B cell (primary cell): ENCODE data around the gene THAP4. TPM values are rescaled to one million over a fixed set of nuclear protein-coding genes. Genes with fewer than 3 reads are reported as not detected.
"Not testable (repeated sequence)": the region's sequence is repeated elsewhere in the genome, so short reads cannot be mapped to it uniquely, and the experiment has no call there.

Experiments
- ATAC-seq: fragments of 200-7000 bp; cut with Tn5 transposase; one replicate; pipeline ENCODE4 v1.10.0; 2021; ENCODE audit warnings: low read depth, mild to moderate bottlenecking, moderate number of reproducible peaks, moderate library complexity
- CTCF ChIA-PET: fragments of 350-600 bp; sonication (Branson Sonifier 250); formaldehyde crosslinking; loops from one replicate; lab custom pipeline; 2021; ENCODE audit warnings: antibody characterized with exemption, inconsistent platforms; lab: Charles Lee
- POLR2A ChIA-PET: fragments of 350-600 bp; sonication (Branson Sonifier 250); formaldehyde crosslinking; loops from one replicate; lab custom pipeline; 2021; ENCODE audit warnings: antibody characterized with exemption; lab: Charles Lee
- DNase-seq: peaks from one replicate; pipeline ENCODE4 v3.0.0; 2013
- H2AFZ ChIP-seq: 2 replicates; pipeline ENCODE4 v1.6.1; 2012; ENCODE audit warnings: mild to moderate bottlenecking, low read depth, low read length; ENCODE audit not compliant: insufficient read depth, poor library complexity, severe bottlenecking
- H3K27ac ChIP-seq, 2 donors: 1 replicate in 1 of 2; 2 replicates in 1 of 2; pipeline ENCODE4 v1.5.1; 2012 to 2013; ENCODE audit warnings: low read length in 2 of 2, mild to moderate bottlenecking in 2 of 2, moderate library complexity in 1 of 2
- H3K27me3 ChIP-seq, 4 experiments: fragments of 200-600 bp in 1 of 4; sonication (generic) in 1 of 4; replicated peaks in 1 of 4; 1 replicate in 2 of 4; 2 replicates in 2 of 4; pipeline versions ENCODE4 v1.6.1 to v1.7.0; 2013 to 2016; ENCODE audit warnings: low read length in 3 of 4, mild to moderate bottlenecking in 2 of 4, mixed read lengths in 1 of 4, moderate library complexity in 1 of 4; ENCODE audit not compliant: insufficient read depth in 4 of 4, control insufficient read depth in 3 of 4; ENCODE audit errors: control extremely low read depth in 1 of 4
- H3K36me3 ChIP-seq, 2 experiments: replicated peaks in 1 of 2; 1 replicate in 1 of 2; 2 replicates in 1 of 2; pipeline versions ENCODE4 v1.6.1 to v1.7.1; 2013; ENCODE audit warnings: low read length in 1 of 2; ENCODE audit not compliant: insufficient read depth in 2 of 2, control insufficient read depth in 1 of 2; ENCODE audit errors: control extremely low read depth in 1 of 2, extremely low read depth in 1 of 2
- H3K4me1 ChIP-seq, 2 donors: fragments of 200-600 bp in 1 of 2; sonication (generic) in 1 of 2; 1 replicate in 1 of 2; 2 replicates in 1 of 2; pipeline versions ENCODE4 v1.5.1 to v1.6.1; 2013 to 2017; ENCODE audit warnings: low read length in 2 of 2; ENCODE audit not compliant: control insufficient read depth in 2 of 2, insufficient read depth in 2 of 2
- H3K4me2 ChIP-seq: replicated peaks from 2 replicates; pipeline ENCODE3; 2012; ENCODE audit warnings: mild to moderate bottlenecking, low read depth, low read length; ENCODE audit not compliant: poor library complexity, severe bottlenecking
- H3K4me3 ChIP-seq, 5 experiments: fragments of 200-600 bp in 1 of 5; sonication (generic) in 1 of 5; 1 replicate in 3 of 5; 2 replicates in 2 of 5; pipeline versions ENCODE4 v1.5.1 to v1.7.0; 2011 to 2016; ENCODE audit warnings: low read length in 4 of 5, mild to moderate bottlenecking in 4 of 5, low read depth in 2 of 5, control low read depth in 1 of 5, moderate library complexity in 1 of 5; ENCODE audit not compliant: insufficient read depth in 1 of 5; ENCODE audit errors: control extremely low read depth in 1 of 5, extremely low read depth in 1 of 5
- H3K79me2 ChIP-seq: fragments of 200-600 bp; sonication (generic); one replicate; pipeline ENCODE4 v1.6.0; 2016; ENCODE audit warnings: low read length; ENCODE audit not compliant: control insufficient read depth, insufficient read depth
- H3K9ac ChIP-seq: fragments of 200-600 bp; sonication (generic); 2 replicates; pipeline ENCODE4 v1.6.1; 2017; ENCODE audit warnings: mild to moderate bottlenecking, low read length, moderate library complexity
- H3K9me3 ChIP-seq, 3 donors: one replicate each; pipeline versions ENCODE4 v1.6.1 to v1.7.1; 2013; ENCODE audit warnings: low read length in 2 of 3; ENCODE audit not compliant: control insufficient read depth in 2 of 3, insufficient read depth in 1 of 3; ENCODE audit errors: control extremely low read depth in 1 of 3
- H4K20me1 ChIP-seq: 2 replicates; pipeline ENCODE4 v1.6.0; 2012; ENCODE audit warnings: mild to moderate bottlenecking, low read length; ENCODE audit not compliant: insufficient read depth, control insufficient read depth, poor library complexity, severe bottlenecking
- H3K27ac Mint-ChIP-seq: one replicate; pipeline ENCODE4 v1.8.0; 2021; ENCODE audit warnings: mixed read lengths
- H3K27me3 Mint-ChIP-seq: one replicate; pipeline ENCODE4 v1.8.0; 2021; ENCODE audit warnings: mixed read lengths
- H3K4me1 Mint-ChIP-seq: one replicate; pipeline ENCODE4 v1.8.0; 2021; ENCODE audit warnings: mixed read lengths
- H3K4me3 Mint-ChIP-seq: one replicate; pipeline ENCODE4 v1.8.0; 2021; ENCODE audit warnings: mixed read lengths
- H3K9me3 Mint-ChIP-seq: one replicate; pipeline ENCODE4 v1.8.0; 2022; ENCODE audit warnings: mixed read lengths; ENCODE audit not compliant: insufficient read depth
- EZH2 ChIP-seq: IDR thresholded peaks from 2 replicates; pipeline ENCODE4 v1.6.1; 2012; ENCODE audit warnings: borderline replicate concordance, low read depth, mild to moderate bottlenecking, moderate library complexity, low read length; ENCODE audit not compliant: insufficient read depth, poor library complexity, severe bottlenecking
- WGBS: methylation state at CpG from one replicate; pipeline ENCODE4 v1.1.5; 2013; ENCODE audit warnings: missing lambda C conversion rate; ENCODE audit not compliant: insufficient coverage; 5-methylcytosine and 5-hydroxymethylcytosine counted together
- intact Hi-C: fragments of 100-400 bp; cut with micrococcal nuclease; formaldehyde crosslinking; loops from one replicate; pipeline ENCODE4 v1.10.0; 2022
- polyA plus RNA-seq: library from polyadenylated mRNA; depleted of rRNA; stranded (reverse); fragments of >200 nt; gene quantifications from 2 replicates; pipeline ENCODE4 v1.2.3, GENCODE V29; 2012
- total RNA-seq, 2 donors: library from RNA; stranded (reverse); fragments of 120-200 nt in 1 of 2; gene quantifications; 1 replicate in 1 of 2; 2 replicates in 1 of 2; pipeline versions ENCODE4 v1.2.3 to v1.2.4, GENCODE V29; 2013 to 2022
- TF ChIP-seq, protein P1 (sequence below): fragments of 200-600 bp; IDR thresholded peaks from one replicate; pipeline ENCODE4 v1.8.0; 2022; ENCODE audit warnings: antibody characterized with exemption, mild to moderate bottlenecking

Gene THAP4
- total and polyA plus RNA-seq, 2 donors (not counting 1 experiment from before 2014, with no cell fraction given), result 26.5 to 41.0 TPM

- ChIA-PET POLR2A (no interaction called here), CTCF (no interaction called here)
- H3K79me2 ChIP-seq, result no peaks in the 10 kb centered on the region
- H3K27ac Mint-ChIP-seq, result no peak overlapping the region
- DNase-seq (no peak), ATAC-seq (no peak)
- no peak overlapping the region for H2AFZ ChIP-seq
- H3K27me3 Mint-ChIP-seq, result no peaks in the 10 kb centered on the region
- H3K4me3 ChIP-seq, result no peak overlapping the region
- intact Hi-C loops, result no loop called here
- H4K20me1 ChIP-seq, result no peaks in the 10 kb centered on the region
- no peaks in the 10 kb centered on the region for H3K4me1 ChIP-seq
- H3K27ac ChIP-seq, result no peak overlapping the region
- H3K27me3 ChIP-seq, result no peaks in the 10 kb centered on the region
- no peak overlapping the region for H3K9ac ChIP-seq
- no peak overlapping the region for H3K4me3 Mint-ChIP-seq
- peaks cover 0 to 10% of the 10 kb centered on the region in 2 experiments for H3K36me3 ChIP-seq
- no peaks in the 10 kb centered on the region for H3K4me1 Mint-ChIP-seq
- WGBS, result 96% methylated on average over 16 of the region's 18 CpGs
- no peak for TF ChIP-seq EZH2
- TF ChIP-seq, protein P1, sequence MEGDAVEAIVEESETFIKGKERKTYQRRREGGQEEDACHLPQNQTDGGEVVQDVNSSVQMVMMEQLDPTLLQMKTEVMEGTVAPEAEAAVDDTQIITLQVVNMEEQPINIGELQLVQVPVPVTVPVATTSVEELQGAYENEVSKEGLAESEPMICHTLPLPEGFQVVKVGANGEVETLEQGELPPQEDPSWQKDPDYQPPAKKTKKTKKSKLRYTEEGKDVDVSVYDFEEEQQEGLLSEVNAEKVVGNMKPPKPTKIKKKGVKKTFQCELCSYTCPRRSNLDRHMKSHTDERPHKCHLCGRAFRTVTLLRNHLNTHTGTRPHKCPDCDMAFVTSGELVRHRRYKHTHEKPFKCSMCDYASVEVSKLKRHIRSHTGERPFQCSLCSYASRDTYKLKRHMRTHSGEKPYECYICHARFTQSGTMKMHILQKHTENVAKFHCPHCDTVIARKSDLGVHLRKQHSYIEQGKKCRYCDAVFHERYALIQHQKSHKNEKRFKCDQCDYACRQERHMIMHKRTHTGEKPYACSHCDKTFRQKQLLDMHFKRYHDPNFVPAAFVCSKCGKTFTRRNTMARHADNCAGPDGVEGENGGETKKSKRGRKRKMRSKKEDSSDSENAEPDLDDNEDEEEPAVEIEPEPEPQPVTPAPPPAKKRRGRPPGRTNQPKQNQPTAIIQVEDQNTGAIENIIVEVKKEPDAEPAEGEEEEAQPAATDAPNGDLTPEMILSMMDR, result no peak
- H3K4me2 ChIP-seq, result no peak overlapping the region
- H3K9me3 Mint-ChIP-seq, result peaks cover 2% of the 10 kb centered on the region
- H3K9me3 ChIP-seq, result peaks cover 3 to 8% (median 5%) of the 10 kb centered on the region in 3 donors
These were observed 44.7 kb downstream of the THAP4 start for GRCh38 chr2:241592126-241592845.

- H3K27me3 ChIP-seq, H3K4me1 Mint-ChIP-seq, H3K4me3 Mint-ChIP-seq, H2AFZ ChIP-seq, DNase-seq, H3K4me1 ChIP-seq, H3K4me2 ChIP-seq, ATAC-seq, H3K27ac ChIP-seq, POLR2A ChIA-PET, H3K4me3 ChIP-seq, H3K27ac Mint-ChIP-seq, intact Hi-C loops, H3K79me2 ChIP-seq, H3K27me3 Mint-ChIP-seq, H3K9ac ChIP-seq, H3K9me3 Mint-ChIP-seq, H4K20me1 ChIP-seq: not testable (repeated sequence)
- Histone ChIP-seq H3K36me3 (peaks cover 0 to 14% of the 10 kb centered on the region in 2 experiments), H3K9me3 (peaks cover 3 to 19% (median 16%) of the 10 kb centered on the region in 3 donors)
- CTCF ChIA-PET, result interaction anchor here (0.7 kb wide), 1 partner anchor 9 kb away, joined by 4 read pairs; no protein-coding TSS in a partner anchor
- 95% methylated on average over 29 of the region's 33 CpGs for WGBS
These were observed 46.2 kb downstream of the THAP4 start for GRCh38 chr2:241590496-241591455.

DNA sequence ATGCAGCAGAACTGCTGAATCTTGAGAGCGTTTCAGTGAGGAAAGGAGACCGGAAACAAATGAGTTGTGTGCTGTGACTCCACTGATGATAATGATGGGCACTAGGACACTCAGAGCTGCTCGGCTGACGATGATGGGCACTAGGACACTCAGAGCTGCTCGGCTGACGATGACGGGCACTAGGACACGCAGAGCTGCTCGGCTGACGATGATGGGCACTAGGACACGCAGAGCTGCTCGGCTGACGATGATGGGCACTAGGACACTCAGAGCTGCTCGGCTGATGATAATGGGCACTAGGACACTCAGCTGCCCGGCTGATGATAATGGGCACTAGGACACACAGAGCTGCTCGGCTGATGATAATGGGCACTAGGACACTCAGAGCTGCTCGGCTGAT lies 47.1 kb downstream of the THAP4 start:
- H4K20me1 ChIP-seq, result not testable (repeated sequence)
- CTCF ChIA-PET, result interaction anchor here (0.7 to 1.0 kb wide), 2 partner anchors 8 to 25 kb away, joined by 3 to 4 read pairs; no protein-coding TSS in a partner anchor

More for the DNA sequence above, 47.1 kb downstream of the THAP4 start:
- H3K9ac ChIP-seq, H3K4me3 Mint-ChIP-seq, H3K4me3 ChIP-seq, H3K27me3 ChIP-seq, intact Hi-C loops, H3K9me3 Mint-ChIP-seq, H3K79me2 ChIP-seq, H3K4me2 ChIP-seq, POLR2A ChIA-PET, H3K4me1 ChIP-seq, ATAC-seq, H3K27ac Mint-ChIP-seq, DNase-seq, H2AFZ ChIP-seq, H3K4me1 Mint-ChIP-seq, H3K27ac ChIP-seq, H3K27me3 Mint-ChIP-seq: not testable (repeated sequence)
- H3K9me3 ChIP-seq, result peaks cover 3 to 28% (median 22%) of the 10 kb centered on the region in 3 donors
- H3K36me3 ChIP-seq, result peaks cover 0 to 22% of the 10 kb centered on the region in 2 experiments
- WGBS, result 98% methylated on average over 17 of the region's 17 CpGs
